ENCODE data around the gene GUCA2B.

Gene GUCA2B

DNA sequence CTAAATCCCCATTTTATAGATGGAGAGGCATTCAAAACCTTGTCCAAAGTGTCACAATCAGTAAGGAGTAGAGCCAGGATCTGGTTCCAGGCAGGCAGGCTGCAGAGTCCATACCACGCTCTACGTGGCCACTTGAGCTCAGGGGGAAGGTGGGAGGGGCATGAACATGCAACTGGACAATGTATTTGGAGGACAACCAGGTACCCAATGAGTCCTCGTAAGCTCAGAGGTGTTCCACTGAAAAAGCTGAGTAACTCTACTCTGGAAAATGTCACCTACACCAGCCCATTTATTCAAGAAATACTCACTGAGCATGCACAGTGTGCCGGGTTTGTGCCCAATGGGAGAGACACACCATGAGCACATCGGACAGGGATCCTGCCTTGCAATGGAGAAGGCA is 11.2 kb upstream of the GUCA2B start:
- Histone ChIP-seq H3K9ac (ENCODE audit: insufficient read length, low read depth) (no peak overlapping the region), H3K4me1 (ENCODE audit: insufficient read depth, insufficient read length) (peaks cover 7% of the 10 kb centered on the region), H3K4me3 (ENCODE audit: insufficient read length, low read depth) (no peak overlapping the region), H3K9me3 (ENCODE audit: insufficient read depth, low read length) (peaks cover 3% of the 10 kb centered on the region; the same call in 1 of the 2 replicates), H3K36me3 (ENCODE audit: insufficient read depth, insufficient read length, low read length) (no peaks in the 10 kb centered on the region), H3K27me3 (ENCODE audit: insufficient read depth, insufficient read length) (no peaks in the 10 kb centered on the region)
- no peak for DNase-seq (ENCODE audit: low read depth, low spot score)
- TF ChIP-seq ZNF274 (IDR thresholded peaks at IDR 0.05; ENCODE audit: low read depth, low read length): no peak
- no peak for TF ChIP-seq SUZ12 (IDR thresholded peaks at IDR 0.05; ENCODE audit: extremely low read depth, insufficient read depth, insufficient read length)
- no peak for TF ChIP-seq YY1 (IDR thresholded peaks at IDR 0.05; ENCODE audit: insufficient read depth, insufficient read length)

DNA sequence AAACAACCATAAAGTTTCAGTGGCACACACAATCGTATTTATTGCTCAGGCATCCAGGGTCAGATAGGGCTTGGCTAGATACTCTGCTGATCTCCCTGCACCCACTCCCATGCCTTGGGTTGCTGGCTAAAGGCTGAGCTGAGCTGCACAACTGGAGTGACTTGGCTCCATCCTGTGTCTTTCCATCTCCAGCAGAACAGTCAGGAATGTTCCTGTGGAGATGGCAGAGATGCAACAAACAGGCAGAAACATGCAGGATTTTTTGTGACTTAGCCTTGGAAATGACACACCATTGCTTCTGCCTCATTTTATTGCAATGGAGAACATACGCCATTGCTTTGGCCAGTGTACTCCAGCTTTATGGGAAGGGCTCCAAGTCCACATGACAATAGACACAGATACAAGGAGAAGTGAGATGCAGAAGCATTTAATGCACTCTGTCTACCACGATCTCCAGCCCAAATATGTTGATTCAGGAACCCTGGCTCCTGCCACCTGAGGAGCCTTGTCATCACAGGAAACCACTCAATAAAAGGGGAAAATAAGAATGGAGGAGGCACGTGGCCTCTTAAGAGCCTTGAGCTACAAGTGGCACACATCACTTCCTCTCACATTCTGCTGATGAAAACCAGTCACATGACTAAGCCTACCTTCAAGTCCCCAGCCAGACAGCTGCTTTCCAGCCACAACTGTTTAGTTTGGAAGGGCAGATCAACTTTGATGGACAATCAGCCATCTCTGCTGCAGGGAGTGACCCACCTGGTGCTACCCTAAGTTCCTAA is 10.1 kb upstream of the GUCA2B start:
- H3K9ac ChIP-seq (ENCODE audit: insufficient read length, low read depth): no peak overlapping the region
- H3K4me3 ChIP-seq (ENCODE audit: insufficient read length, low read depth): no peak overlapping the region
- TF ChIP-seq SUZ12 (IDR thresholded peaks at IDR 0.05; ENCODE audit: extremely low read depth, insufficient read depth, insufficient read length) (no peak), ZNF274 (IDR thresholded peaks at IDR 0.05; ENCODE audit: low read depth, low read length) (no peak), YY1 (IDR thresholded peaks at IDR 0.05; ENCODE audit: insufficient read depth, insufficient read length) (no peak)
- H3K27me3 ChIP-seq (ENCODE audit: insufficient read depth, insufficient read length): no peaks in the 10 kb centered on the region
- H3K36me3 ChIP-seq (ENCODE audit: insufficient read depth, insufficient read length, low read length): no peaks in the 10 kb centered on the region
- no peak for DNase-seq (ENCODE audit: low read depth, low spot score)
- H3K4me1 ChIP-seq (ENCODE audit: insufficient read depth, insufficient read length): peaks cover 7% of the 10 kb centered on the region
- H3K9me3 ChIP-seq (ENCODE audit: insufficient read depth, low read length): peaks cover 3% of the 10 kb centered on the region; the same call in 1 of the 2 replicates

DNA sequence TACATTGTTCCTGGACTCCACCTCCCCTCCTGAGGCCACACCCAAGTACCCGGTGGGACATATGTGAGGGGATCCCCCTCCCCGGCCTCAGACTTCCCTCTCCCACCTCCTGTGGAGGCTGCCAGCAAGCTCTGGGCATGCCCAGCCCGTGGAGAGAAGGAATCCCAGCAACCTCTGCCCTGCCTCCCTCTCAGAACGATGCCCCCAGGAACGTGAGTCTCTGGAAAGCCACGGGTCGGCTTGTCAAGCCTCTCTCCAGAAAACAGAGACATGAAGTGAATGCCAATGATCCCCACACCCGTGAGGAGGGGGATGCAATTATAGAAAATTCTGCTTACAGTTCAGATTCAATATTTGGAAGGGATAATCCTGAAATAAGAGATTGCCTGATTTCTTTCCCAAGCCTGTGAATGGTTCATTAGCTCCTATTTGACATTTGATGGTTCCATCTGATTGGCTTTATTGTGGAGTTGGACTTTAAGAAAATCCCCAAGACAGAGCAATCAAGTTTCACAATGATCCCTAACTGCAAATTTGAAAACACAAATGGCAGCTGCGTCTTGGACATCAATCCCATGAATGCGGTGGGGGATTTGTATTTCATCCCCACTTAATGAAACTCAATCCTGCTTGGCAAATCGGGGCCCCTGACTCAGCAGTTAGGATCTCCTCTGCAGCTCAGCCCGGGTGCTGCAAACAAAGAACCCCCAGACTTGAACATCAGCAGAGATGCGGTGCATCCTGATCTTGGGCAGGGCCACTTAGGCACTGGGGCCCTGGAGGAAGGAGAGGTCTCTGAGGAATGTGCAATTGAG is 9.1 kb upstream of the GUCA2B start:
- H3K9ac ChIP-seq (ENCODE audit: insufficient read length, low read depth): no peak overlapping the region
- TF ChIP-seq ZNF274 (IDR thresholded peaks at IDR 0.05; ENCODE audit: low read depth, low read length): no peak
- TF ChIP-seq SUZ12 (IDR thresholded peaks at IDR 0.05; ENCODE audit: extremely low read depth, insufficient read depth, insufficient read length): no peak
- TF ChIP-seq YY1 (IDR thresholded peaks at IDR 0.05; ENCODE audit: insufficient read depth, insufficient read length): no peak
- peaks cover 7% of the 10 kb centered on the region for H3K4me1 ChIP-seq (ENCODE audit: insufficient read depth, insufficient read length)
- H3K4me3 ChIP-seq (ENCODE audit: insufficient read length, low read depth): no peak overlapping the region
- H3K36me3 ChIP-seq (ENCODE audit: insufficient read depth, insufficient read length, low read length): no peaks in the 10 kb centered on the region
- H3K27me3 ChIP-seq (ENCODE audit: insufficient read depth, insufficient read length): no peaks in the 10 kb centered on the region
- peaks cover 2% of the 10 kb centered on the region; the same call in 1 of the 2 replicates for H3K9me3 ChIP-seq (ENCODE audit: insufficient read depth, low read length)
- DNase-seq (ENCODE audit: low read depth, low spot score): no peak

DNA sequence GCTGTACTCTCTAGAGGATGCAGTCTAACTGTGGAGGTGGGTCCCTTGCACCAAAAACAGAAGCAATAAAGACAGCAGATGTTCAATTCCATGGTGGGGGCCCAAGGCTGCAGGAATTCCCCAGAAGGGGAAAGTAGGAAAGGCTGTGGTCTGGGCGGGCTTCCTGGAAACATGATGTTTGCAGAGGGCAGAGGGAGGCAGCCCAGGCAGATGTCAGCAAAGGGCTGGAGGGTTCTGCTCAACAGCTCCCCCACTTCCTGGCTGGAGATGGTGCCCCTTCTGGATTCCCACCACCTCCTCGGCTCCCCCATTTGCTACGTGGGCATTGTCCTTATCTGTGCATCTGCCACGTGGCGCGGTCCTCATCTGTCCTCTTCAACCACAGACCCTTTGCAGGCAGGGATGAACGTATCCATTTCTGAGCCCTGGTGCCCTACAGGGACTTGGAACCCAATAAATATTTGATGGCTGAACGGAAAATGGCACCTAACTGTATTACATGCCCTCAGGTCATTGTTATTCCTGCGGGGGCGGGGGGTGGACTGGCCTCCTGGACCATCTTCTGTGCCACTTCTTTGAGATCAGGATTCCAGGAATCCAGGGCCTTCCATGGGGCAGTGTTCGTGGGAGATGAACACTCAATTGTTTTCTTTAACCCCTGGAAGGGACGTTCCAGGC is 8.4 kb upstream of the GUCA2B start:
- no peaks in the 10 kb centered on the region for H3K36me3 ChIP-seq (ENCODE audit: insufficient read depth, insufficient read length, low read length)
- no peaks in the 10 kb centered on the region for H3K9me3 ChIP-seq (ENCODE audit: insufficient read depth, low read length)
- TF ChIP-seq SUZ12 (IDR thresholded peaks at IDR 0.05; ENCODE audit: extremely low read depth, insufficient read depth, insufficient read length): no peak
- no peak for TF ChIP-seq ZNF274 (IDR thresholded peaks at IDR 0.05; ENCODE audit: low read depth, low read length)
- no peak for TF ChIP-seq YY1 (IDR thresholded peaks at IDR 0.05; ENCODE audit: insufficient read depth, insufficient read length)
- no peak overlapping the region for H3K9ac ChIP-seq (ENCODE audit: insufficient read length, low read depth)
- H3K4me3 ChIP-seq (ENCODE audit: insufficient read length, low read depth): no peak overlapping the region
- DNase-seq (ENCODE audit: low read depth, low spot score): no peak
- H3K27me3 ChIP-seq (ENCODE audit: insufficient read depth, insufficient read length): no peaks in the 10 kb centered on the region
- H3K4me1 ChIP-seq (ENCODE audit: insufficient read depth, insufficient read length): peaks cover 7% of the 10 kb centered on the region

DNA sequence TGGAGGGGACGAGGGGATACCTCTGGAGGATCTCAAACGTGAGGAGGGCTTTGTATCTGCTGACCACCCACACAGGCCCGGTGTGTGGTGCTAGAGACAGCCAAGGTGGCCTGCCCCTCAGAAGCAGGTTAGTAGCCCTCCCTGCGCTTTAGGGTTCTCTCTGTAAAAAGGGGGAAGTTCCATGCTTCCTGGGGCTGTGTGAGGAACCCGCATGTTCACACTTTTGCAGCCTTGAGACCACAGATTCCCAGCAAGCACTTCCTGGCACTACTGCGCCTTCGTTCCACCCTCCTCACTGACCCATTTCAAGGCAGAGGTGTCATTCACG is 7.9 kb upstream of the GUCA2B start:
- no peak overlapping the region for H3K4me3 ChIP-seq (ENCODE audit: insufficient read length, low read depth)
- peaks cover 7% of the 10 kb centered on the region for H3K4me1 ChIP-seq (ENCODE audit: insufficient read depth, insufficient read length)
- TF ChIP-seq SUZ12 (IDR thresholded peaks at IDR 0.05; ENCODE audit: extremely low read depth, insufficient read depth, insufficient read length): no peak
- TF ChIP-seq YY1 (IDR thresholded peaks at IDR 0.05; ENCODE audit: insufficient read depth, insufficient read length): no peak
- no peak for TF ChIP-seq ZNF274 (IDR thresholded peaks at IDR 0.05; ENCODE audit: low read depth, low read length)
- no peak for DNase-seq (ENCODE audit: low read depth, low spot score)
- H3K9ac ChIP-seq (ENCODE audit: insufficient read length, low read depth): no peak overlapping the region
- H3K36me3 ChIP-seq (ENCODE audit: insufficient read depth, insufficient read length, low read length): no peaks in the 10 kb centered on the region
- H3K9me3 ChIP-seq (ENCODE audit: insufficient read depth, low read length): no peaks in the 10 kb centered on the region
- H3K27me3 ChIP-seq (ENCODE audit: insufficient read depth, insufficient read length): no peaks in the 10 kb centered on the region

DNA sequence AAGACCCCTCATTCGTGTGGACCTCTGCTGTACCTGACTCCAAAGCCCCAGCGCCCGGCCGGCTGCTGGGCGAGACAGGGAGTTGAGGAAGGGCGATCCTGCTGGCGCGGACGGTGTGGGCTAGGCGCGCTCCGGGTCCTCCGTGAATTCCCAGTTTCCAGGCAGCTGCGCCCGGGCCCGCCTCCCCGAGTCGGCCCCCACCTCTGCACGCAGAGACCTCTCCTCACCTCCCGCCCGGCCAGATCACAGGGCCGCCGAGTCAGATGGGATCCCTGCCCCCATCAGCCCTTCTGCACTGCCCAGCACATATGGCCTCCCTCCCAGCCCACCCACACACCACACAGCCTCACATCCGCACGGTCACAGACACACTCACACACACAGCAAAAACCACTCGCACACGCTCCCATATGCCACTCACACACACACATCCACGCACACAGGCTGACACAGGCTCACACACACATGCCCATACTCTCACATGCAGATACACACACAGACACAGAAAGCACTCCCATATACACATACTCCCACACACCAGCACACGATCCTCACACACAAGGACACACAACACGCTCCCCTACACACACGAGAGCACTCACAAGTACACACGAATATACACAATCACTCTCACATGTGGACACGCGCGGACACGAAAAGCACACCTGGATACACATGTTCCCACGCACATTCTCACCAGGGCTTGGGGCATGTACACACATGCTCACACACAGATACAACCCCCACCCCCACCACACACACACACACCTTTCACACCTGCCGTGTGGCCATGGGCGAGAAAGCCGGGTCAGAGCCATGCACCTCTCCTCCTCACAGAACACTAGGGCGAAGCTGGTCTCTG is 7.2 kb upstream of the GUCA2B start:
- Histone ChIP-seq H3K9ac (ENCODE audit: insufficient read length, low read depth) (no peak overlapping the region), H3K36me3 (ENCODE audit: insufficient read depth, insufficient read length, low read length) (no peaks in the 10 kb centered on the region), H3K9me3 (ENCODE audit: insufficient read depth, low read length) (no peaks in the 10 kb centered on the region), H3K4me3 (ENCODE audit: insufficient read length, low read depth) (no peak overlapping the region), H3K27me3 (ENCODE audit: insufficient read depth, insufficient read length) (no peaks in the 10 kb centered on the region), H3K4me1 (ENCODE audit: insufficient read depth, insufficient read length) (peaks cover 7% of the 10 kb centered on the region)
- no peak for DNase-seq (ENCODE audit: low read depth, low spot score)
- TF ChIP-seq SUZ12 (IDR thresholded peaks at IDR 0.05; ENCODE audit: extremely low read depth, insufficient read depth, insufficient read length): no peak
- TF ChIP-seq YY1 (IDR thresholded peaks at IDR 0.05; ENCODE audit: insufficient read depth, insufficient read length): no peak
- no peak for TF ChIP-seq ZNF274 (IDR thresholded peaks at IDR 0.05; ENCODE audit: low read depth, low read length)

Measured in NT2/D1 (cell line).